HepG2 (cell line): Measurements from ENCODE around the gene URI1. TPM values are rescaled to one million over a fixed set of nuclear protein-coding genes. Genes with fewer than 3 reads are reported as not detected.

Source experiments
- CBX5 ChIP-seq: sonication (generic); formaldehyde crosslinking; IDR thresholded peaks from 2 replicates; pipeline ENCODE4 v1.4.0; 2020; ENCODE audit warnings: missing genetic modification reagents, borderline replicate concordance
- ESRRA ChIP-seq: sonication (generic); formaldehyde crosslinking; IDR thresholded peaks from 2 replicates; pipeline ENCODE4 v1.5.1; 2020; ENCODE audit warnings: mild to moderate bottlenecking, low read depth, missing genetic modification reagents
- HMG20B ChIP-seq: conservative IDR thresholded peaks from 2 replicates; pipeline ENCODE4 v1.6.1; 2016; ENCODE audit warnings: missing genetic modification reagents, missing compliant biosample characterization
- KLF6 ChIP-seq: IDR thresholded peaks from 2 replicates; pipeline ENCODE4 v1.8.0; 2016; ENCODE audit warnings: missing biosample characterization, missing genetic modification reagents
- NFKB2 ChIP-seq: sonication (generic); formaldehyde crosslinking; IDR thresholded peaks from 2 replicates; pipeline ENCODE4 v1.4.0; 2020; ENCODE audit warnings: missing genetic modification reagents, borderline replicate concordance
- SMAD1 ChIP-seq: sonication (generic); formaldehyde crosslinking; IDR thresholded peaks from 2 replicates; pipeline ENCODE4 v1.4.0; 2020; ENCODE audit warnings: missing genetic modification reagents, low read depth, mild to moderate bottlenecking, borderline replicate concordance
- TBP ChIP-seq: sonication (generic); formaldehyde crosslinking; IDR thresholded peaks from 2 replicates; pipeline ENCODE4 v1.5.0; 2020; ENCODE audit warnings: missing genetic modification reagents
- TOE1 ChIP-seq: sonication (generic); formaldehyde crosslinking; IDR thresholded peaks from 2 replicates; pipeline ENCODE4 v1.4.0; 2020; ENCODE audit warnings: mild to moderate bottlenecking, missing genetic modification reagents
- YEATS2 ChIP-seq: sonication (generic); formaldehyde crosslinking; IDR thresholded peaks from 2 replicates; pipeline ENCODE4 v1.4.0; 2020; ENCODE audit warnings: missing genetic modification reagents, borderline replicate concordance
- ZNF207 ChIP-seq: fragments of 450-650 bp; IDR thresholded peaks from 2 replicates; pipeline ENCODE4 v1.6.1; 2016; ENCODE audit warnings: antibody characterized with exemption, borderline replicate concordance
- ZNF354B ChIP-seq: sonication (generic); formaldehyde crosslinking; IDR thresholded peaks from 2 replicates; pipeline ENCODE4 v1.8.0; 2022; ENCODE audit warnings: mild to moderate bottlenecking, missing genetic modification reagents
- ZNF660 ChIP-seq: sonication (generic); formaldehyde crosslinking; IDR thresholded peaks from 2 replicates; pipeline ENCODE4 v1.5.1; 2020; ENCODE audit warnings: mild to moderate bottlenecking, low read depth, missing genetic modification reagents, borderline replicate concordance
- polyA plus RNA-seq, 8 experiments: library from polyadenylated mRNA; depleted of rRNA in 3 of 8; stranded (reverse) in 7 of 8; unstranded in 1 of 8; fragments of >200 nt; fragmentation: Illumina TruSeq in 4 of 8; extraction: Trizol in 4 of 8; gene quantifications; 2 replicates each; pipeline versions ENCODE4 v1.2.1 to v1.2.3, GENCODE V29; 2011 to 2016; ENCODE audit warnings: low read depth in 4 of 8, missing spikeins in 1 of 8, mixed read lengths in 1 of 8; ENCODE audit not compliant: insufficient read depth in 1 of 8
- total RNA-seq, 5 experiments: library from RNA; depleted of rRNA; stranded (reverse); fragments of >200 nt; fragmentation: Illumina TruSeq; extraction: Trizol; gene quantifications; 2 replicates each; pipeline ENCODE4 v1.2.3, GENCODE V29; 2016; ENCODE audit warnings: low read depth in 1 of 5
- TF ChIP-seq, protein P1 (sequence below): IDR thresholded peaks from 2 replicates; pipeline ENCODE4 v1.6.1; 2016; ENCODE audit warnings: missing compliant biosample characterization, missing genetic modification reagents, borderline replicate concordance
- TF ChIP-seq, protein P2 (sequence below), 2 experiments: sonication (generic) in 1 of 2; formaldehyde crosslinking in 1 of 2; IDR thresholded peaks; 2 replicates each; pipeline versions ENCODE4 v1.5.1 to v1.6.1; 2011 to 2020; ENCODE audit warnings: borderline replicate concordance in 1 of 2, low read depth in 1 of 2, low read length in 1 of 2, mild to moderate bottlenecking in 1 of 2, missing genetic modification reagents in 1 of 2, moderate library complexity in 1 of 2
- TF ChIP-seq, protein P3 (sequence below), 2 experiments: fragments of 450-650 bp in 1 of 2; sonication (generic) in 1 of 2; formaldehyde crosslinking in 1 of 2; IDR thresholded peaks; 2 replicates each; pipeline versions ENCODE4 v1.6.1 to v1.8.0; 2016 to 2022; ENCODE audit warnings: antibody characterized with exemption in 1 of 2, mild to moderate bottlenecking in 1 of 2, missing genetic modification reagents in 1 of 2

URI1 gene
- total and polyA plus RNA-seq, 2 of the 13 experiments (the other 11 are each of a cell fraction or from before 2014, with no cell fraction given): 43.6 to 67.9 TPM

DNA sequence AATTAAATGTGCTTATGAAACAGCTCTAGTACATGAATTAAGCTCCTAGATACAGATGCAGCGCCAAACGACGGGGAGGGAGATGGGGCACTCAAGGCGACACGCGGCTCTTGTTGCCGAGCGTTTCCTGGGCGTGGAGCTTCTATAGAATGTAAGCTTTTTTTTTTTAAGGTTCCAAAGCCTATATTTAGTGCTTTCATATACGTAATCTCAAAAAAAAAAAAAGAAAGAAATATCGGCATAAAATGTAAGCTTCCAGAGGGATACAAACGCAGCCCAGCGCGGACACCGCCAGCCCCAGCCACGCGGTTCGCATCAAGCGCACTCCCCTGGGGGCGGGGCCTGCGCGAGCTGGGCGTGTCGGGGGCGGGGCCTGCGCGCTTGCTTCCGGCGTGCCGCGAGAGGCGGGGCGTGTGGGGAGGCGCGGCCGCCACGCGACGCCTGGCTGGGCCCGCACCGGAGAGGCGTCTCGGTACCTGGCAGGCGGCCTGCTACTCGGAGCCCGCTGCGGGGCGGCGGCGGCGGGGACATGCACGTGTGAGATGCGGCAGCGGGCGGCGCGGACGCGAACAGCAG lies at the start of gene URI1 (continued):
- TF ChIP-seq, protein P1, sequence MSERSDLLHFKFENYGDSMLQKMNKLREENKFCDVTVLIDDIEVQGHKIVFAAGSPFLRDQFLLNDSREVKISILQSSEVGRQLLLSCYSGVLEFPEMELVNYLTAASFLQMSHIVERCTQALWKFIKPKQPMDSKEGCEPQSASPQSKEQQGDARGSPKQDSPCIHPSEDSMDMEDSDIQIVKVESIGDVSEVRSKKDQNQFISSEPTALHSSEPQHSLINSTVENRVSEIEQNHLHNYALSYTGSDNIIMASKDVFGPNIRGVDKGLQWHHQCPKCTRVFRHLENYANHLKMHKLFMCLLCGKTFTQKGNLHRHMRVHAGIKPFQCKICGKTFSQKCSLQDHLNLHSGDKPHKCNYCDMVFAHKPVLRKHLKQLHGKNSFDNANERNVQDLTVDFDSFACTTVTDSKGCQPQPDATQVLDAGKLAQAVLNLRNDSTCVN (CRISPR knock-in tag): no peak
- TF ChIP-seq CBX5 (CRISPR knock-in tag) (no peak), SMAD1 (no peak), ESRRA (CRISPR knock-in tag) (no peak), YEATS2 (no peak), KLF6 (peak; percentile 70; the same call in 1 of the 2 replicates), TOE1 (no peak), NFKB2 (CRISPR knock-in tag) (no peak), ZNF660 (no peak), ZNF207 (no peak), HMG20B (CRISPR knock-in tag) (no peak), TBP (CRISPR knock-in tag) (no peak), ZNF354B (CRISPR knock-in tag) (no peak)
- TF ChIP-seq, protein P2, sequence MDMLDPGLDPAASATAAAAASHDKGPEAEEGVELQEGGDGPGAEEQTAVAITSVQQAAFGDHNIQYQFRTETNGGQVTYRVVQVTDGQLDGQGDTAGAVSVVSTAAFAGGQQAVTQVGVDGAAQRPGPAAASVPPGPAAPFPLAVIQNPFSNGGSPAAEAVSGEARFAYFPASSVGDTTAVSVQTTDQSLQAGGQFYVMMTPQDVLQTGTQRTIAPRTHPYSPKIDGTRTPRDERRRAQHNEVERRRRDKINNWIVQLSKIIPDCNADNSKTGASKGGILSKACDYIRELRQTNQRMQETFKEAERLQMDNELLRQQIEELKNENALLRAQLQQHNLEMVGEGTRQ (IDR thresholded peaks at IDR 0.05; ENCODE audit: low read depth, low read length): no peak
- TF ChIP-seq, protein P2 (CRISPR knock-in tag; IDR thresholded peaks at IDR 0.05; ENCODE audit: borderline replicate concordance): no peak
- TF ChIP-seq, protein P3, sequence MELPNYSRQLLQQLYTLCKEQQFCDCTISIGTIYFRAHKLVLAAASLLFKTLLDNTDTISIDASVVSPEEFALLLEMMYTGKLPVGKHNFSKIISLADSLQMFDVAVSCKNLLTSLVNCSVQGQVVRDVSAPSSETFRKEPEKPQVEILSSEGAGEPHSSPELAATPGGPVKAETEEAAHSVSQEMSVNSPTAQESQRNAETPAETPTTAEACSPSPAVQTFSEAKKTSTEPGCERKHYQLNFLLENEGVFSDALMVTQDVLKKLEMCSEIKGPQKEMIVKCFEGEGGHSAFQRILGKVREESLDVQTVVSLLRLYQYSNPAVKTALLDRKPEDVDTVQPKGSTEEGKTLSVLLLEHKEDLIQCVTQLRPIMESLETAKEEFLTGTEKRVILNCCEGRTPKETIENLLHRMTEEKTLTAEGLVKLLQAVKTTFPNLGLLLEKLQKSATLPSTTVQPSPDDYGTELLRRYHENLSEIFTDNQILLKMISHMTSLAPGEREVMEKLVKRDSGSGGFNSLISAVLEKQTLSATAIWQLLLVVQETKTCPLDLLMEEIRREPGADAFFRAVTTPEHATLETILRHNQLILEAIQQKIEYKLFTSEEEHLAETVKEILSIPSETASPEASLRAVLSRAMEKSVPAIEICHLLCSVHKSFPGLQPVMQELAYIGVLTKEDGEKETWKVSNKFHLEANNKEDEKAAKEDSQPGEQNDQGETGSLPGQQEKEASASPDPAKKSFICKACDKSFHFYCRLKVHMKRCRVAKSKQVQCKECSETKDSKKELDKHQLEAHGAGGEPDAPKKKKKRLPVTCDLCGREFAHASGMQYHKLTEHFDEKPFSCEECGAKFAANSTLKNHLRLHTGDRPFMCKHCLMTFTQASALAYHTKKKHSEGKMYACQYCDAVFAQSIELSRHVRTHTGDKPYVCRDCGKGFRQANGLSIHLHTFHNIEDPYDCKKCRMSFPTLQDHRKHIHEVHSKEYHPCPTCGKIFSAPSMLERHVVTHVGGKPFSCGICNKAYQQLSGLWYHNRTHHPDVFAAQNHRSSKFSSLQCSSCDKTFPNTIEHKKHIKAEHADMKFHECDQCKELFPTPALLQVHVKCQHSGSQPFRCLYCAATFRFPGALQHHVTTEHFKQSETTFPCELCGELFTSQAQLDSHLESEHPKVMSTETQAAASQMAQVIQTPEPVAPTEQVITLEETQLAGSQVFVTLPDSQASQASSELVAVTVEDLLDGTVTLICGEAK (IDR thresholded peaks at IDR 0.05): no peak
- TF ChIP-seq, protein P3 (CRISPR knock-in tag; IDR thresholded peaks at IDR 0.05): no peak
